Ramos (cell line): ENCODE data around the gene NEXN.
"Not testable (repeated sequence)": the region's sequence is repeated elsewhere in the genome, so short reads cannot be mapped to it uniquely, and the experiment has no call there.

Source experiments
- in situ Hi-C: fragments of 300-500 bp; cut with MboI; formaldehyde crosslinking; loops from one replicate; pipeline ENCODE4 v1.14.3; 2022; ENCODE audit warnings: low sequenced_read_pairs; ENCODE audit not compliant: unreplicated experiment

Gene NEXN

GRCh38 chr1:77955709-77956108 is 67.3 kb downstream of the NEXN start:
- in situ Hi-C loops: no loop called here

- in situ Hi-C loops: no loop called here
Measured at GRCh38 chr1:77956464-77956863, 68.0 kb downstream of the NEXN start.

GRCh38 chr1:77958391-77958790 is 70.0 kb downstream of the NEXN start:
- in situ Hi-C loops: no loop called here

- in situ Hi-C loops: no loop called here
Measured at GRCh38 chr1:77958850-77959249, 70.4 kb downstream of the NEXN start.

- in situ Hi-C loops: no loop called here
Measured at GRCh38 chr1:77961392-77961791, 73.0 kb downstream of the NEXN start.

GRCh38 chr1:77966291-77966690 is 77.9 kb downstream of the NEXN start:
- in situ Hi-C loops: no loop called here

- in situ Hi-C loops: no loop called here
Measured at GRCh38 chr1:77970192-77970591, 81.8 kb downstream of the NEXN start.

- in situ Hi-C loops: no loop called here
Measured at GRCh38 chr1:77972080-77972479, 83.7 kb downstream of the NEXN start.

GRCh38 chr1:77975386-77975785 is 87.0 kb downstream of the NEXN start:
- in situ Hi-C loops: no loop called here

- in situ Hi-C loops: no loop called here
Measured at GRCh38 chr1:77975907-77976306, 87.5 kb downstream of the NEXN start.

GRCh38 chr1:77976433-77977076 is 88.1 kb downstream of the NEXN start:
- in situ Hi-C loops: no loop called here

GRCh38 chr1:77977989-77978292 is 89.5 kb downstream of the NEXN start:
- in situ Hi-C loops: no loop called here

GRCh38 chr1:77978293-77978968 is 90.0 kb downstream of the NEXN start:
- in situ Hi-C loops: no loop called here

GRCh38 chr1:77978969-77979876 is 90.8 kb downstream of the NEXN start, which contains the start of gene FUBP1:
Gene FUBP1, minus strand, starts transcription at chr1:77979072. Its CDS starts 68 bp downstream, at chr1:77979004.
- in situ Hi-C loops: no loop called here

- in situ Hi-C loops: not testable (repeated sequence)
Measured at GRCh38 chr1:77983352-77983996, 95.0 kb downstream of the NEXN start.

- in situ Hi-C loops: no loop called here
Measured at GRCh38 chr1:77983997-77984355, 95.6 kb downstream of the NEXN start.

GRCh38 chr1:77984629-77985028 is 96.2 kb downstream of the NEXN start:
- in situ Hi-C loops: no loop called here

- in situ Hi-C loops: no loop called here
Measured at GRCh38 chr1:77986810-77987209, 98.4 kb downstream of the NEXN start.

- in situ Hi-C loops: no loop called here
Measured at GRCh38 chr1:77987919-77988318, 99.5 kb downstream of the NEXN start.

- in situ Hi-C loops: no loop called here
Measured at GRCh38 chr1:77989744-77990143, 101.3 kb downstream of the NEXN start.
